ENCODE results near the gene CDC40.
"Not testable (repeated sequence)": the region's sequence is repeated elsewhere in the genome, so short reads cannot be mapped to it uniquely, and the experiment has no call there.

Gene CDC40

GRCh38 chr6:110226261-110226660, 46.0 kb downstream of the CDC40 start (continued):
- TF ChIP-seq RARB (CRISPR knock-in tag; IDR thresholded peaks at IDR 0.05) = no peak
- TF ChIP-seq, protein P1, sequence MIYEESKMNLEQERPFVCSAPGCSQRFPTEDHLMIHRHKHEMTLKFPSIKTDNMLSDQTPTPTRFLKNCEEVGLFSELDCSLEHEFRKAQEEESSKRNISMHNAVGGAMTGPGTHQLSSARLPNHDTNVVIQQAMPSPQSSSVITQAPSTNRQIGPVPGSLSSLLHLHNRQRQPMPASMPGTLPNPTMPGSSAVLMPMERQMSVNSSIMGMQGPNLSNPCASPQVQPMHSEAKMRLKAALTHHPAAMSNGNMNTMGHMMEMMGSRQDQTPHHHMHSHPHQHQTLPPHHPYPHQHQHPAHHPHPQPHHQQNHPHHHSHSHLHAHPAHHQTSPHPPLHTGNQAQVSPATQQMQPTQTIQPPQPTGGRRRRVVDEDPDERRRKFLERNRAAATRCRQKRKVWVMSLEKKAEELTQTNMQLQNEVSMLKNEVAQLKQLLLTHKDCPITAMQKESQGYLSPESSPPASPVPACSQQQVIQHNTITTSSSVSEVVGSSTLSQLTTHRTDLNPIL (CRISPR knock-in tag; IDR thresholded peaks at IDR 0.05; ENCODE audit: low read depth) = no peak
- TF ChIP-seq TOX (CRISPR knock-in tag; IDR thresholded peaks at IDR 0.05; ENCODE audit: borderline replicate concordance) = no peak
- no peak for TF ChIP-seq TCF4 (CRISPR knock-in tag; IDR thresholded peaks at IDR 0.05; ENCODE audit: borderline replicate concordance)

- ATAC-seq = peak; percentile 75
- TF ChIP-seq BACH2 (CRISPR knock-in tag; IDR thresholded peaks at IDR 0.05; ENCODE audit: borderline replicate concordance) (no peak), ZC3H10 (CRISPR knock-in tag; IDR thresholded peaks at IDR 0.05) (no peak), TCF4 (CRISPR knock-in tag; IDR thresholded peaks at IDR 0.05; ENCODE audit: borderline replicate concordance) (no peak), TOX (CRISPR knock-in tag; IDR thresholded peaks at IDR 0.05; ENCODE audit: borderline replicate concordance) (no peak), PPARA (CRISPR knock-in tag; IDR thresholded peaks at IDR 0.05; ENCODE audit: borderline replicate concordance) (no peak), GLIS3 (CRISPR knock-in tag; IDR thresholded peaks at IDR 0.05) (no peak), CSDC2 (CRISPR knock-in tag; IDR thresholded peaks at IDR 0.05) (no peak), ARNTL (CRISPR knock-in tag; IDR thresholded peaks at IDR 0.05; ENCODE audit: borderline replicate concordance, low read depth) (no peak)
- TF ChIP-seq, protein P1 (CRISPR knock-in tag; IDR thresholded peaks at IDR 0.05; ENCODE audit: low read depth) = no peak
- TF ChIP-seq, protein P2, sequence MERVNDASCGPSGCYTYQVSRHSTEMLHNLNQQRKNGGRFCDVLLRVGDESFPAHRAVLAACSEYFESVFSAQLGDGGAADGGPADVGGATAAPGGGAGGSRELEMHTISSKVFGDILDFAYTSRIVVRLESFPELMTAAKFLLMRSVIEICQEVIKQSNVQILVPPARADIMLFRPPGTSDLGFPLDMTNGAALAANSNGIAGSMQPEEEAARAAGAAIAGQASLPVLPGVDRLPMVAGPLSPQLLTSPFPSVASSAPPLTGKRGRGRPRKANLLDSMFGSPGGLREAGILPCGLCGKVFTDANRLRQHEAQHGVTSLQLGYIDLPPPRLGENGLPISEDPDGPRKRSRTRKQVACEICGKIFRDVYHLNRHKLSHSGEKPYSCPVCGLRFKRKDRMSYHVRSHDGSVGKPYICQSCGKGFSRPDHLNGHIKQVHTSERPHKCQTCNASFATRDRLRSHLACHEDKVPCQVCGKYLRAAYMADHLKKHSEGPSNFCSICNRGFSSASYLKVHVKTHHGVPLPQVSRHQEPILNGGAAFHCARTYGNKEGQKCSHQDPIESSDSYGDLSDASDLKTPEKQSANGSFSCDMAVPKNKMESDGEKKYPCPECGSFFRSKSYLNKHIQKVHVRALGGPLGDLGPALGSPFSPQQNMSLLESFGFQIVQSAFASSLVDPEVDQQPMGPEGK (CRISPR knock-in tag; IDR thresholded peaks at IDR 0.05; ENCODE audit: borderline replicate concordance) = no peak
These were observed 52.2 kb downstream of the CDC40 start for GRCh38 chr6:110232450-110232849.

DNA sequence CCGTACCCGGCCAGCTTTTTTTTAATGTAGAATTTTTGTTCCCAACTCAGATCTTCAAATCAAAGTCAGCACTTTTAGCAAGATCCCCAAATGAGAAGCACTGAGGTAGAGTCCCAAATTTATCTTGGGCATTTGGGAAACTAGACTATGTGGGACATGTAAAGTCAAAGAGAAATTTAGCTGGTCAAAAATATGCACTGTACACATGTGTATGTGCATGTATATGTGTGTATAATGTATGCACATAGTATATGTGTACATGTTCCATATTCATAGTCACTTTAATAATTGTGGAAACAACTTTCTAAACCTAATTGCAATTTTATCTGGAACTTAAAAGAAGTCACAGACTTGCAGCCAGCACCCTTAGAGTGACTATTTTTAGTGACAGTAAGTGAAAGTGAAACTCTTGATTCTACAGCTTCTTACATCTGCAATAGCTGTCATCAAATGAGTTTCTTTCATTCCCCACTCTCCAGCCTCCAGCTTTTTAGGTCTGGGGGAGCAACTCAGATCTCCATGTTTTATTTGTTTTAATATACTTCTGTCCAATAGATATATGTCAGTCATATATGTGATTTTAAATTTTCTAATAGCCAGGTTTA, 53.6 kb downstream of the CDC40 start:
- TF ChIP-seq ZFP3 (CRISPR knock-in tag; IDR thresholded peaks at IDR 0.05) (no peak), ZC3H10 (CRISPR knock-in tag; IDR thresholded peaks at IDR 0.05) (no peak), ARNTL (CRISPR knock-in tag; IDR thresholded peaks at IDR 0.05; ENCODE audit: borderline replicate concordance, low read depth) (no peak), ESRRG (CRISPR knock-in tag; IDR thresholded peaks at IDR 0.05) (no peak), ZNF565 (CRISPR knock-in tag; conservative IDR thresholded peaks at IDR 0.05; ENCODE audit: low read depth) (no peak), RARB (CRISPR knock-in tag; IDR thresholded peaks at IDR 0.05) (no peak), CSDC2 (CRISPR knock-in tag; IDR thresholded peaks at IDR 0.05) (no peak), ZFP30 (CRISPR knock-in tag; IDR thresholded peaks at IDR 0.05) (no peak)
- TF ChIP-seq, protein P1 (CRISPR knock-in tag; IDR thresholded peaks at IDR 0.05; ENCODE audit: low read depth) = no peak
- ATAC-seq = 0 out of 3 replicates have a peak, but pooled peaks have one; percentile 40

GRCh38 chr6:110236007-110236406, 55.8 kb downstream of the CDC40 start:
- not testable (repeated sequence) for ATAC-seq
- peak; percentile 52 for TF ChIP-seq ZNF8 (CRISPR knock-in tag; IDR thresholded peaks at IDR 0.05)

- no peak for ATAC-seq
- TF ChIP-seq, protein P3, sequence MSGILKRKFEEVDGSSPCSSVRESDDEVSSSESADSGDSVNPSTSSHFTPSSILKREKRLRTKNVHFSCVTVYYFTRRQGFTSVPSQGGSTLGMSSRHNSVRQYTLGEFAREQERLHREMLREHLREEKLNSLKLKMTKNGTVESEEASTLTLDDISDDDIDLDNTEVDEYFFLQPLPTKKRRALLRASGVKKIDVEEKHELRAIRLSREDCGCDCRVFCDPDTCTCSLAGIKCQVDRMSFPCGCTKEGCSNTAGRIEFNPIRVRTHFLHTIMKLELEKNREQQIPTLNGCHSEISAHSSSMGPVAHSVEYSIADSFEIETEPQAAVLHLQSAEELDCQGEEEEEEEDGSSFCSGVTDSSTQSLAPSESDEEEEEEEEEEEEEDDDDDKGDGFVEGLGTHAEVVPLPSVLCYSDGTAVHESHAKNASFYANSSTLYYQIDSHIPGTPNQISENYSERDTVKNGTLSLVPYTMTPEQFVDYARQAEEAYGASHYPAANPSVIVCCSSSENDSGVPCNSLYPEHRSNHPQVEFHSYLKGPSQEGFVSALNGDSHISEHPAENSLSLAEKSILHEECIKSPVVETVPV (CRISPR knock-in tag; IDR thresholded peaks at IDR 0.05) = no peak
- no peak for TF ChIP-seq ARNTL (CRISPR knock-in tag; IDR thresholded peaks at IDR 0.05; ENCODE audit: borderline replicate concordance, low read depth)
- TF ChIP-seq ZNF70 (CRISPR knock-in tag; IDR thresholded peaks at IDR 0.05) = no peak
- no peak for TF ChIP-seq OSR1 (CRISPR knock-in tag; IDR thresholded peaks at IDR 0.05)
- TF ChIP-seq, protein P1 (CRISPR knock-in tag; IDR thresholded peaks at IDR 0.05; ENCODE audit: low read depth) = no peak
- TF ChIP-seq ZC3H10 (CRISPR knock-in tag; IDR thresholded peaks at IDR 0.05) = no peak
These were observed 59.5 kb downstream of the CDC40 start for GRCh38 chr6:110239526-110240274.

DNA sequence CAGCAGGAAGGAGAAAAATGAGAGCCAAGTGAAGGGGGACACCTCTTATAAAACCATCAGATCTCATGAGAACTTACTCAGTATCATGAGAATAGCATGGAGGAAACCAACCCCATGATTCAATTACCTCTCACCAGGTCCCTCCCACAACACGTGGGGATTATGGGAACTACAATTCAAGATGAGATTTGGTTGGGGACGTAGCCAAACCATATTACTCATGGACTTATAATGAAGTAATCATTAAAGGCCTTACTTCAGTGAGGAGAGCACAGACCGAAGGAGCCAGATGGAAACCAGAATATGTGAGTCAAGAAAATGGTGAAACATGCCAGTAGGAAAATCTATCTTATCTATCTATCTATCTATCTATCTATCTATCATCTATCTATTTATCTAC, 64.4 kb downstream of the CDC40 start:
- ATAC-seq = not testable (repeated sequence)

Data from SK-N-SH treated with all-trans-retinoic acid at 6 μM for 48 hours (cell line).